ENCODE results near the gene GPR25.

The GPR25 gene

GRCh38 chr1:200919386-200919785 lies 46.6 kb downstream of the GPR25 start:
- no CpG with 5 or more reads among the region's 2 CpGs for WGBS (ENCODE audit: extremely low coverage, insufficient coverage, low lambda C conversion rate)

DNA sequence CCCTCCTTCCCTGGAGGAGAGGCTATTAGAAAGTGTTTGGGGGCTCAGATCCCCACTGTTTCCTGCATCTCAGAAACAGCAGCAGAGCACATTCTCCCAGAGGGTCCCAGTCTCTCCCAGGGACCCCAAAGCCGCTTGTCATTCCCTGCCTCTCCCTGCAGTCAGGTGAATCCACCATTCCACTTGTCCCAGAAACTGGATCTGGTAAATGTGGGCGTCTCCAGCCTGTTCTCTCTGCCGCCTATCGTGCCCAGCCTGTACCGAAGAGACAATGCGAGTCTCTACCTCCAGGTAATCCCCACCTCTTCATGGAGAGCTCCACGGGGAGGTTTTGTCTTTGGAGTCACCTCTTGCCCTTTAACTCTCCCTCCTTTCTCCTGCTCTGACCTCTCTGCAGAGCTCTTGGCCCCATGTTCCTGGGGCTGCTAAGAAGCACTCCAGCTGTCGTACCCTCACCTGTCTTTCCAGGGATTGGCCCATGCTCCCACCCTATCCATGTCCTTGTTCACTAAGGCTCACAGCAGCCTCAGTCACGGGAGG lies 48.9 kb downstream of the GPR25 start:
- no peaks in the 10 kb centered on the region for H3K27me3 ChIP-seq (ENCODE audit: insufficient read depth, low read length, poor library complexity)
- H4K5ac ChIP-seq (ENCODE audit: low read length) = no peak overlapping the region
- H3K9ac ChIP-seq (ENCODE audit: low read length) = no peak overlapping the region
- no peak overlapping the region for H2BK5ac ChIP-seq (ENCODE audit: low read length)
- no peak overlapping the region for H3K56ac ChIP-seq (ENCODE audit: low read length)
- H3K27ac ChIP-seq (ENCODE audit: low read depth, low read length) = no peak overlapping the region
- no peak overlapping the region for H3K23ac ChIP-seq (ENCODE audit: low read length)
- H3K4me3 ChIP-seq (ENCODE audit: low read length) = no peak overlapping the region
- no peak overlapping the region for H2BK15ac ChIP-seq (replicated peaks; ENCODE audit: low read depth)
- no peak for DNase-seq
- no peak overlapping the region for H2AK5ac ChIP-seq (ENCODE audit: low read length)
- H2BK120ac ChIP-seq (ENCODE audit: low read depth, low read length) = no peak overlapping the region
- H3K79me2 ChIP-seq (ENCODE audit: control insufficient read depth, insufficient read depth, low read length) = no peaks in the 10 kb centered on the region
- H3K4me1 ChIP-seq (ENCODE audit: control insufficient read depth, low read depth, low read length) = no peaks in the 10 kb centered on the region
- no peak overlapping the region for H4K8ac ChIP-seq (ENCODE audit: low read depth, low read length)
- no peak overlapping the region for H3K18ac ChIP-seq (ENCODE audit: low read length)
- H3K4ac ChIP-seq (ENCODE audit: low read depth, low read length) = no peak overlapping the region
- no peaks in the 10 kb centered on the region for H3K36me3 ChIP-seq (ENCODE audit: control insufficient read depth, insufficient read depth, low read length)
- no peak overlapping the region for H3K4me2 ChIP-seq (ENCODE audit: low read length)
- no CpG with 5 or more reads among the region's 9 CpGs for WGBS (ENCODE audit: extremely low coverage, insufficient coverage, low lambda C conversion rate)
- no peaks in the 10 kb centered on the region for H3K79me1 ChIP-seq (ENCODE audit: low read length)

More at GRCh38 chr1:200919386-200919785, 46.6 kb downstream of the GPR25 start:
- Histone ChIP-seq H3K79me1 (ENCODE audit: low read length) (no peaks in the 10 kb centered on the region), H4K5ac (ENCODE audit: low read length) (no peak overlapping the region), H3K18ac (ENCODE audit: low read length) (no peak overlapping the region), H2BK120ac (ENCODE audit: low read depth, low read length) (no peak overlapping the region), H2AK5ac (ENCODE audit: low read length) (no peak overlapping the region), H4K8ac (ENCODE audit: low read depth, low read length) (no peak overlapping the region), H2BK5ac (ENCODE audit: low read length) (no peak overlapping the region), H3K23ac (ENCODE audit: low read length) (no peak overlapping the region), H3K4ac (ENCODE audit: low read depth, low read length) (no peak overlapping the region), H3K27ac (ENCODE audit: low read depth, low read length) (no peak overlapping the region), H3K36me3 (ENCODE audit: control insufficient read depth, insufficient read depth, low read length) (no peaks in the 10 kb centered on the region), H3K9ac (ENCODE audit: low read length) (no peak overlapping the region), H2BK15ac (replicated peaks; ENCODE audit: low read depth) (no peak overlapping the region), H3K4me3 (ENCODE audit: low read length) (no peak overlapping the region), H3K79me2 (ENCODE audit: control insufficient read depth, insufficient read depth, low read length) (no peaks in the 10 kb centered on the region), H3K27me3 (ENCODE audit: insufficient read depth, low read length, poor library complexity) (no peaks in the 10 kb centered on the region), H3K56ac (ENCODE audit: low read length) (no peak overlapping the region), H3K4me2 (ENCODE audit: low read length) (no peak overlapping the region), H3K4me1 (ENCODE audit: control insufficient read depth, low read depth, low read length) (no peaks in the 10 kb centered on the region)
- no peak for DNase-seq

GRCh38 chr1:200922406-200922805 lies 49.6 kb downstream of the GPR25 start:
- no peak overlapping the region for H3K9ac ChIP-seq (ENCODE audit: low read length)

GRCh38 chr1:200923601-200924000 lies 50.8 kb downstream of the GPR25 start:
- no peaks in the 10 kb centered on the region for H3K36me3 ChIP-seq (ENCODE audit: control insufficient read depth, insufficient read depth, low read length)
- H3K56ac ChIP-seq (ENCODE audit: low read length) = no peak overlapping the region
- H4K8ac ChIP-seq (ENCODE audit: low read depth, low read length) = no peak overlapping the region
- H3K79me1 ChIP-seq (ENCODE audit: low read length) = no peaks in the 10 kb centered on the region
- no peak overlapping the region for H3K9ac ChIP-seq (ENCODE audit: low read length)
- no peak overlapping the region for H2AK5ac ChIP-seq (ENCODE audit: low read length)
- H4K5ac ChIP-seq (ENCODE audit: low read length) = no peak overlapping the region
- no peak overlapping the region for H3K4me3 ChIP-seq (ENCODE audit: low read length)
- H2BK15ac ChIP-seq (replicated peaks; ENCODE audit: low read depth) = no peak overlapping the region
- H3K27me3 ChIP-seq (ENCODE audit: insufficient read depth, low read length, poor library complexity) = no peaks in the 10 kb centered on the region
- no peaks in the 10 kb centered on the region for H3K4me1 ChIP-seq (ENCODE audit: control insufficient read depth, low read depth, low read length)
- no CpG with 5 or more reads among the region's 1 CpG for WGBS (ENCODE audit: extremely low coverage, insufficient coverage, low lambda C conversion rate)
- no peaks in the 10 kb centered on the region for H3K79me2 ChIP-seq (ENCODE audit: control insufficient read depth, insufficient read depth, low read length)
- H3K4ac ChIP-seq (ENCODE audit: low read depth, low read length) = no peak overlapping the region
- H3K4me2 ChIP-seq (ENCODE audit: low read length) = no peak overlapping the region
- no peak overlapping the region for H2BK120ac ChIP-seq (ENCODE audit: low read depth, low read length)
- no peak overlapping the region for H3K27ac ChIP-seq (ENCODE audit: low read depth, low read length)
- no peak overlapping the region for H3K23ac ChIP-seq (ENCODE audit: low read length)
- no peak for DNase-seq
- no peak overlapping the region for H3K18ac ChIP-seq (ENCODE audit: low read length)
- no peak overlapping the region for H2BK5ac ChIP-seq (ENCODE audit: low read length)

More at GRCh38 chr1:200922406-200922805, 49.6 kb downstream of the GPR25 start:
- Histone ChIP-seq H3K4me2 (ENCODE audit: low read length) (no peak overlapping the region), H3K4me3 (ENCODE audit: low read length) (no peak overlapping the region), H3K4ac (ENCODE audit: low read depth, low read length) (no peak overlapping the region), H3K56ac (ENCODE audit: low read length) (no peak overlapping the region), H3K18ac (ENCODE audit: low read length) (no peak overlapping the region), H3K79me2 (ENCODE audit: control insufficient read depth, insufficient read depth, low read length) (no peaks in the 10 kb centered on the region), H3K27ac (ENCODE audit: low read depth, low read length) (no peak overlapping the region), H2BK5ac (ENCODE audit: low read length) (no peak overlapping the region), H2BK15ac (replicated peaks; ENCODE audit: low read depth) (no peak overlapping the region), H3K36me3 (ENCODE audit: control insufficient read depth, insufficient read depth, low read length) (no peaks in the 10 kb centered on the region), H3K79me1 (ENCODE audit: low read length) (no peaks in the 10 kb centered on the region), H4K5ac (ENCODE audit: low read length) (no peak overlapping the region), H2AK5ac (ENCODE audit: low read length) (no peak overlapping the region), H3K23ac (ENCODE audit: low read length) (no peak overlapping the region), H4K8ac (ENCODE audit: low read depth, low read length) (no peak overlapping the region), H3K4me1 (ENCODE audit: control insufficient read depth, low read depth, low read length) (no peaks in the 10 kb centered on the region), H3K27me3 (ENCODE audit: insufficient read depth, low read length, poor library complexity) (no peaks in the 10 kb centered on the region), H2BK120ac (ENCODE audit: low read depth, low read length) (no peak overlapping the region)
- WGBS (ENCODE audit: extremely low coverage, insufficient coverage, low lambda C conversion rate) = no CpG with 5 or more reads among the region's 2 CpGs
- DNase-seq = no peak

All from mesendoderm (in vitro differentiated cells).